Suppressor macrophage treated with lipopolysaccharide for 4 hours (primary cell): Measurements from ENCODE around the gene NDRG2.
"Not testable (repeated sequence)": the region's sequence is repeated elsewhere in the genome, so short reads cannot be mapped to it uniquely, and the experiment has no call there.

Source experiments
- DNase-seq: peaks from one replicate; pipeline ENCODE4 v3.0.0-alpha.2; 2020

Gene NDRG2

GRCh38 chr14:21055432-21056117 lies 30.7 kb upstream of the NDRG2 start:
- DNase-seq: no peak

DNA sequence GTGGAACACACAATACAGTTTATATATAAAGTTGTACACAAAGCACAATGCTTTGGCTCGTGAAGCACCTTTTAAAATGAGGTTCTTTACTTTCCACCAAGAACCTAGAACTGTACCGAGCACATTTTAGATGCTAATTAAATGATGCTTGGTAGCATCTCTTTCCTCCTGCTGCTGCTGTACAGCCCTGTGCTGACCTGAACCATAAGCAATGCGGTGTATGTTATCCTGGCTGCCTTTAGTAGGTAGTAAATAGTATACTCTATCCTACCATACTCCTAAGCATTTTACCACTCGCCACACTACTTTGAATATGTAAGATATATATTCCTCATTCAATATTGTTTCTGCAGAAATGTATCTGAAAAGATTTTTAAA lies 29.9 kb upstream of the NDRG2 start:
- DNase-seq: no peak

DNA sequence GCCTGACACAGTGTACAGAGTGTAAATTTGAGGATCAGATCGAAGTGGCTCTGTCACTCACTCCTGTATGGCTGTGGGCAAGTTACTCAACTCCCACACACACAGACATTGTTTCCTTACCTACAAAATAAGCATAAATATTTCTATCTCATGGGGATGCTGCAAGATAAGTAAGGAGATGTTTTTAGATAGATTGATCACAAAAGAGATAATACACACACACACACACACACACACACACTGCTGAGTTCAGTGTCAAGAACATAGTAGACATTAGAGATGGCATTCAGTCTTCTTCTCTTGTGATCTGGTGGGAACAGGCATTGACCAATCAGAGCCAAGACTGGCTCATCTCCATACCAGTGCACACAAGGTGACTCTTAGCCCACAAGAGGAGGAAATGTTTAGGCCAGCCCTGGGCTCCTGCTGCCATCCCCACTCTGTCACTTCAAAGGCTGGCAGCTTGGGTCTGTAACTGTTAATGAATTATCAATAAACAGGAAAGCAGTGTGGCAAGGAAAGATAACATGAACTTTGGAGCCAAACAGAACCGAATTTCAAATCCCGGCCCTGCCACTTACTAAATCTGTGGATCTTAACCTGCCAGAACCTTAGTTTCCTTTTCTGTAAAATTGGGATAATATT lies 29.4 kb upstream of the NDRG2 start:
- DNase-seq: no peak

- DNase-seq: no peak
These were observed 28.6 kb upstream of the NDRG2 start for GRCh38 chr14:21053184-21054122.

- no peak for DNase-seq
These were observed 25.7 kb upstream of the NDRG2 start for GRCh38 chr14:21050597-21050996.

DNA sequence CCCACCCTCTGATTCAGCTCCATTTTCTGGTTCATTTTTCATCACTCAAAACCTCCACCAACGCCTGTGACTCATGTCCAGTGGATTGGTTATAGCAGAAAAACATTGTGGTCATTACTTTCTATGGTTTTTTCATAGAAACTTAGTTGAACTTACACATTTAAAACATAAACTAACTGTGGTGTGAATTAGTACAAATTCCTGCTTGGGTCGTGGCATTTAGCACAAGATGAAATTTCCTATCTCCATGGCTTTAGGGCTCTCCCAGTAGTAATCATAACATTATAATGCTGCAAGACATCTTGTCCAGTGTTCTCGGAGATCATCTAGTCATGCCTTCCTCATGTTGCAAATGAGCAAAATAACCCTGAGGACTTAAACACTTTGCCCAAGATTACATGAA lies 24.4 kb upstream of the NDRG2 start:
- no peak for DNase-seq

GRCh38 chr14:21048638-21049037 lies 23.8 kb upstream of the NDRG2 start:
- no peak for DNase-seq

- DNase-seq: no peak
These were observed 22.5 kb upstream of the NDRG2 start for GRCh38 chr14:21047378-21047781.

GRCh38 chr14:21043974-21044618 lies 19.2 kb upstream of the NDRG2 start:
- no peak for DNase-seq

GRCh38 chr14:21043387-21043973 lies 18.6 kb upstream of the NDRG2 start:
- DNase-seq: no peak

DNA sequence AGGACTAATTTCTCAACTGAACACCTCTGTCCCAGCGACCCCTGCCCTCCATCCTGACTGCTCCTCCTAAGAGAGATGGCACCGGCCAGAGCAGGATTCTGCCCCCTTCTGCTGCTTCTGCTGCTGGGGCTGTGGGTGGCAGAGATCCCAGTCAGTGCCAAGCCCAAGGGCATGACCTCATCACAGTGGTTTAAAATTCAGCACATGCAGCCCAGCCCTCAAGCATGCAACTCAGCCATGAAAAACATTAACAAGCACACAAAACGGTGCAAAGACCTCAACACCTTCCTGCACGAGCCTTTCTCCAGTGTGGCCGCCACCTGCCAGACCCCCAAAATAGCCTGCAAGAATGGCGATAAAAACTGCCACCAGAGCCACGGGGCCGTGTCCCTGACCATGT lies 18.1 kb upstream of the NDRG2 start:
- DNase-seq: no peak

DNA sequence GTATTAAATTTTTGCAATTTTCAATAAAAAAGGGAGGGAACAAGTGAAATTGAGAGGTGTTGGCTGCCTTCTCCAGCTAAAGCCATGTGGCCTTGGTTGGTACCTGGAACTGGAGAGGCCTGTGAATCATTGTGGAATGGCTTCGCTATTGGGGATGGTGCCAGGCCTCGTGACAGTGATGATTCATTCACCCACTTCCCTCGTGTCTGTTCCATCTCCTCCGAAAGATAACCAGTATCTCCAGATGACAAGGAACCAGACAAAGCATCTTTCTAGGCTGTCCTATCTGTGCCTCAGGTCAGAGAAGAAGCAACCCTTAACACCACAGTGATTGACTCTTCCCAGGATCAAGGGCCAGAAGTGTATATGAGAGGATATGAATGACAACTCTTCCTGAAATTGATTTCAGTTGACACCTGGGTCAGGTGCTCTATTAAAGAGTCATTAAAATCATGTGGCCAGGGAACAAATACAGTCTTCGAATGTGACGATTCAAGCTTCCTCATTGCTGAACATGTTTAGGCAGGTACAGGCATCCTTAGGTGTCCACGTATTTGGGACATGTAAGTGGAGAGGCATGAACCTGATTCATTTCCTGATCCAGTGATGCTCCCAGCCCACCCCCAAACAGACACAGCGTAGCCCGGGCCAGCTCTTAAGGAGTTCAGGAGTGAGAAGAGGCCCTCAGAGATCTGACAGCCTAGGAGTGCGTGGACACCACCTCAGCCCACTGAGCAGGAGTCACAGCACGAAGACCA lies 17.0 kb upstream of the NDRG2 start, which contains the start of gene RNASE7:
RNASE7 (plus strand) TSS at position 687 of the 758 bp plus-strand sequence. CDS start 631 bp downstream, outside the sequence.
- no peak for DNase-seq

DNA sequence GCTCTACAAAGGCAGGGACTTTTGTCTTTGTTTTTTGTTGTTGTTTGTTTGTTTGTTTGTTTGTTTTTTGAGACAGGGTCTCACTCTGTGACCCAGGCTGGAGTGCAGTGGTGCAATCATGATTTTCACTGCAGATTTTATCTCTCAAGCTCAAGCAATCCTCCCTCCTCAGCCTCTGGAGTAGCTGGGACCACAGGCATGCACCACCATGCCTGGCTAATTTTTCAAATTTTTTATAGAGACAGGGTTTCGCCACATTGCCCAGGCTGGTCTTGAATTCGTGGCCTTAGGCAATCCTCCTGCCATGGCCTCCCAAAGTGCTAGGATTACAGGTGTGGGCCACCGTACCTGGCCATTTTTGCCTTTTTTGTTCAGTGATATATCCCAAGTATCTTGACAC lies 16.1 kb upstream of the NDRG2 start:
- not testable (repeated sequence) for DNase-seq

DNA sequence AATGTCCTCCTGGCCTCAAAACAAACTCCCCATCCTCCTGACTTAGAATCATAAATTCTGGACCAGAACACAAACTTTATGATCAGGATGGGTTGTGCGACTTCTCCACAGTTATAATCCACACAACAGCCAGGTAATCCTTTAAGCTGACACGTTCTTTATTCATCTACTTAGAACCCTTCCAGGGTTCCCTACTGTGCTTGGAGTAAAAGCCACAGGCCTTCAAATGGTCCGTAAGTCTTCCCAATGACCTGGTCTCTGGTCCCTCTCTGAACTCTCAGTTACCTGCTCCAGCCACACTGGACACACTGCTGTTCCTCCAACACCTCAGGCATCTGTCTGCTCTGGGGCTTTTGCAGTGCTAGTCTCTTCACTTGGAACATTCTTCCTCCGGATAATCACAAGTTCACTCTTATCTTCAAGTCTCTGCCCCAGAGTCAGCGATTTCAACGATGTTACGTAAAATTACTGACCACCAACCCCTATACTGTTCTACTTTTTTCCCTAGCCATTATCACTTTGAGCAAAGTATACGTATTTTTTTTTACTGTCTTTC lies 15.6 kb upstream of the NDRG2 start:
- DNase-seq: no peak

- DNase-seq: peak; percentile 66
These were observed 14.9 kb upstream of the NDRG2 start for GRCh38 chr14:21039585-21040369.

DNA sequence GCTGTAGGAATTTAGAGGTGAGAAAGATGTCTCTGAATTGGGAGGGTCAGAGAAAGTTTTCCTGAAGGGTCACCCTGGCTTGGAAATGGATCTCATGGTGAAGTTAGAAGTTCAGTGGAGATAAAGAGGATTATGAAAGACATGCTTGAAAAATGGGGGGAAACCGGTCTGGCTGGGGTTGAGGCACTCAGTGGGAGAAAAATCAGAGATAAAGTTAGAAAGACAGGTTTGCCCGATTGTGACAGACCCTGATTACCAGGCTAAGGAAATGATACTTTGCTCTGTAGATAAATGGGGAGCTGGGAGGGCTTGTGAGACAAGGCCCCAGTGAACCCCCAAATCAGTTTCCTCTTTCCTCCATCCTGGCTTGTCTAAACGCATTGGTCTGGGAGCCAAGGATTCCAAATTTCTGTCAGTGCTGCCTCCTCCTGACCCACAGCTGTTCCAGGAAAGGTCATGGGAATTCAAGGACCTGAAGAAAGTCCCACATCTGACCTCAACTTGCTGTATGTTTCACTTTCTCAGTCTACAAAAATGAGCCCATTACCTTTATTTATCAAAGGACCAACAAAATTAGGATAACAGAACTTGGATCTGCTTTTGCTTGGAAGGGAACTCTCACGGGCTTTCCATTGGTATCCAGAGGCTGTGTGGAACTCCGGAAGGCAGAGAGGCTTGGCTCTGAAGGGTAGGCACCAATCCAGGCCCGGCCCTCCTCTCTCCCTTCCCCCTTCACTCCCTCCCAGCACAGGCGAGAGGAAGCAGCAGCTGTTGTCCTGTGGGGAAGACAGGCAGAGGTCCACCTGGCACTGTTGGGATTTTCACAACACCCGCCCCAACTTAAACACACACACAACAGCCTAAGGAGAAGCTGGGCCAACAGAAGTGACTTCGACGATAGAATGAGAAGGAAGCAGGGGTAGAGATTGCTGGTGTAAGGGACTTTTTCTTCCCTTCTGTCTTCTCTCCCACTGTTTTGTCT lies 13.9 kb upstream of the NDRG2 start:
- DNase-seq: no peak

GRCh38 chr14:21037156-21037555 lies 12.3 kb upstream of the NDRG2 start:
- DNase-seq: peak; percentile 46

DNA sequence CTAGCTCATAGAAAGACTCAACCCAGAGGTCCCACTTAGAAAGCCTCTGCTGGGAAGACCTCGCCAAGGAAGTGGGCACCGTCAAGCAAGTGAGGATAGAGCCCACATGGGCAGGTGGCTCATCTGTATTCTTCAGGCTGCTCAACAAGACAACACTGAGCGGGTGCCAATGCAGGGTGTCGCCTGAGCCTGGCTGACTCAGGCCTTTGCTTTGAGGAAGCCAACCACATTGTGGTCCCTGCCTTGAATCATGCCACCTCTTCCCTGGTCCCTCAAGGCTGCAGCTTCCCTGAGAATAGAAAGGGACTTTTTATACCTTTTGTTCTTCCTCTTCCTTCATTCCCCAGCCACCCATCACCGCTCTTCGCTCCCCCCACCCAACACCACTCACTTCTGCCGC lies 11.9 kb upstream of the NDRG2 start:
- peak; percentile 55 for DNase-seq

DNA sequence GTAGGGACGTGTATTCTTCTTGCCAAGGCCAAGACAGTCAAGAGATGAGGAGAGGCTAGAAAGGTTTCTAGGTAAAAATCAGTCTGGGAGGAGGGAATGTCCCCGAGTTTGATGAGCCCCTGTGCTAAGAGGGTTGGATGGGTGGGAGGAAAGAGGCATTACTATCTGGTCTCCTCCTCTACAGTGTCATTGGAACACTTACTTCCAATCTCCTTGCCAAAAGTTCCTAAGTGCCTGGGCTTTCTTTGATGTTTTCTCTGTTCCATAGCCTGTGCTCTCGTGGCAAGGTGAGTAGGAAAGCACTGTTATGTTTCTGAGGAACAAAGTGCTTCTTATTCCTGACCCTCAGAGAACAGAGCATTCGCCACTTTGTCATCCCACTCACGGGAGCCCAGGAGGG lies 9.8 kb upstream of the NDRG2 start, which contains the start of gene RNASE13:
RNASE13 (minus strand) TSS at position 101 of the 400 bp plus-strand sequence. CDS start 519 bp downstream, outside the sequence.
- DNase-seq: no peak
